GM18520 (cell line): Measurements from ENCODE around the gene DIAPH1.

ENCODE experiments used
- ATAC-seq: cut with Tn5 transposase; IDR thresholded peaks from one replicate; pipeline ENCODE4 v1.9.1; 2021; ENCODE audit not compliant: unreplicated experiment

The DIAPH1 gene

DNA sequence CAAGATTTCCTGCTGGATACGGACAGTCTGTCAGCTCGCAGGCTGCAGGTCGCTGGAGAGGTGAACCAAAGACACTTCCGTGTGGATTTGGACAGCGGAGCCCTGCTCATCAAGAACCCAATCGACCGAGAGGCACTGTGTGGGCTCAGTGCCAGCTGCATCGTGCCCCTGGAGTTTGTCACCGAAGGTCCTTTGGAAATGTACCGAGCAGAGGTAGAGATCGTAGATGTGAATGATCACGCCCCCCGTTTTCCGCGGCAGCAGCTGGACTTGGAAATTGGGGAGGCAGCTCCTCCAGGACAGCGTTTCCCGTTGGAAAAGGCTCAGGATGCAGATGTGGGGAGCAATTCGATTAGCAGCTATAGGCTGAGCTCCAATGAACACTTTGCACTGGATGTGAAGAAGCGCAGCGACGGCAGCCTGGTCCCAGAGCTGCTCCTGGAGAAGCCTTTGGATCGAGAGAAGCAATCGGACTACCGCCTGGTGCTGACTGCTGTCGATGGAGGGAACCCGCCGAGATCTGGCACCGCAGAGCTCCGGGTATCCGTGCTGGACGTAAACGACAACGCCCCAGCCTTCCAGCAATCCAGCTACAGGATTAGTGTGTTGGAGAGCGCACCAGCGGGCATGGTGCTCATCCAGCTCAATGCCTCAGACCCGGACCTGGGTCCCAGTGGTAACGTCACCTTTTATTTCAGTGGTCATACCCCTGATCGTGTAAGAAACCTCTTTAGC lies 133.3 kb downstream of the DIAPH1 start:
- no peak for ATAC-seq

DNA sequence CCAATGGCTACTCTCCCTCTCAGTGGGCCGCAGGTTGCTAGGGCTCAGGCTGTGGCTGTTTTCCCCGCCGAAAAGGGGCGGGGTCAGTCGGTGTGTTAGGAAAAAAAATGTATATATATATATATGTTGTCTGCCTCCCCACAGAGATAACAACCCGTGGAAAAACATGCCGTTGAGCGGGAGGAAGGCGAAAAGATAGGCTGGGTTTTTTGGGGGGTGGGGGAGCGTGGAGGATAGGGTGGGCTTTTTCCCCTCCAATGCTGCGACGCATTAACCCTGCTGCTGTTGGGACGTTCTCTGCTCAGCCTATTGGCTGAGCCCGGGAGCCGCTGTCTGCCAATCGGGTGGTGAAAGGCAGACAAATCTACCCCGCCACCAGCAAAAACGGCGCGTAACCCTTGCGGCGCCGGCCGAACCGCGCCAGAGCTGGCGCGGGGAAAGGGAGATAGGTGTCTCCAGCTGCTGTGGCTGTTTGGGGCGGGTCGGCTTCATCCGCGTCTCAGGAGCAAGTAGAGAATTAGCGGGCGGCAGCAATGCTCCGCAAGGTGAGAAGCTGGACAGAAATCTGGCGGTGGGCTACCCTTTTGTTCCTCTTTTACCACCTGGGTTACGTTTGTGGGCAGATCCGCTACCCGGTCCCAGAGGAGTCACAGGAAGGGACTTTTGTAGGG lies 134.0 kb downstream of the DIAPH1 start, which contains the start of gene PCDHGC4:
Gene PCDHGC4 (plus strand): TSS at position 390 of the 671 bp plus-strand sequence. CDS start 144 bp downstream, at position 534.
- ATAC-seq: no peak

DNA sequence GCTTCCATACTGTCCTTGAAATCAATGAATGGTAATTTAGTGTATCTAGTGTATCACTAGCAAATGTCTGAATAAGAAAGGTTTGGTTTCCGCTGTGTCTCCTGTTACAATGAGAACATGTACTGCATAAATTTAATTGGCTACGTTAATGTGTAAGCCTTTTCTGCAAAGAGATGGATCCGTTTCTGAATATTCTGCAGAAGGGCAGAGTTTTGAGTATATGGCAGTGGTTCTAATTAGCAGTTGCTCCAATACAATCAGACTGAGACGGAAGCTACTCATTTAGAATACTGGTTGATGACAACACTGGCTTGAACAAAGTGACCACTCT lies 134.5 kb downstream of the DIAPH1 start:
- ATAC-seq: no peak

DNA sequence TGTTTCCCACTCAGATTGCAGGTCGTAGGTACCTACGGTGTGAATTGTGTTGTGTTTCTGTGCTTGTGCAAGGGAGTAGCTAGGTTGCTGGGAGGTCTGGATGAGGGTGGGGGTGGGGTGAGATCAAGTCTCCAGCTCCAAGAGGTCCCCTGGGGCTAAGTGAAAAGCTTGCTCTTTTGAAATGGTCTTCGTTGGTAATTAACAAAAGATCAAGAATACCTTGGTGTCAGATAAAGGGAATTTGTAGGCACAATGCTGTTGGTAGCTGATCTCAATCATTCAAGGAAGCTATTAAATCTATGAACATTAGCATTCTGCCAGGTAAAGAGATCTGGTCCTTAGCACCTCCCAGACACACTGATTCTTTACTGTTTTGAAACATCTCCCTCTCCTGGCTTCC lies 134.9 kb downstream of the DIAPH1 start:
- no peak for ATAC-seq

DNA sequence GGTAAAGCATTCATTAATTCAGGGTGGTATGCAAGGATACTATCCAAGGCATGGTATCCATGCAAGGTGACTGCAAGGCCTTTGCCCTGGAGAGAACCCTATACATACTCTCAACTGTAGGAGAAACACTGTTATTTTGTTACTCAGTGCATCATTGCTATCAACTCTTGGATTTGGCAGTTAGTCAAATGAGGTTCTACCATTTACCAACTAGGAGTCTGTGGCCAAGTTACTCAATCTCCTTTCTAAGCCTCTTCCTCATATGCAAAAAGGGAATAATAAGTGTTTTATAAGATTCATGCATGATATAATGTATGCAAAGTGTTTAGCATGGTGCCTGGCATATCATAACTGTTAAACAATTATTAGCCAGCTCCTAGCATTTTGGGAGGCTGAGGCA lies 139.0 kb downstream of the DIAPH1 start:
- no peak for ATAC-seq

DNA sequence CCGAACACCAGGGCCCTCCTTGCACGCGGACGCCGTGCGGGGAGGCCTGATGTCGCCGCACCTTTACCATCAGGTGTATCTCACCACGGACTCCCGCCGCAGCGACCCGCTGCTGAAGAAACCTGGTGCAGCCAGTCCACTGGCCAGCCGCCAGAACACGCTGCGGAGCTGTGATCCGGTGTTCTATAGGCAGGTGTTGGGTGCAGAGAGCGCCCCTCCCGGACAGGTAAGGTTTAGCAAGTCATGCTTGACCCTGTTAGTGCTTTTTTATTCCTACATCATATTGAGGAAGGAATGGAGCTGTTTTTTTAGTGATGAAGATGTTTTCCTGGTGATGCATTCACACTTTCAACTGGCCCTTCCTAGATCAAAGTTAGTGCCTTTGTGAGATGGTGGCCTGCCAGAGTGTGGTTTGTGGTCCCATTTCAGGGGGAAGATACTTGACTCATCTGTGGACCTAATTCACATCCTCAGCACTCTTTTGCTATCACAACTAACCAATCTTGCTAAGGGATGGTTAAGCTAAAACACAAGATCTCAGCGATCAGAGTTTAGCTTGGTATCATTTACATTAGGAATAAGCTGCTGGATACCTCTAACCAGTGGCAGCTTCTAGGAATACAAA lies 140.4 kb downstream of the DIAPH1 start:
- no peak for ATAC-seq

DNA sequence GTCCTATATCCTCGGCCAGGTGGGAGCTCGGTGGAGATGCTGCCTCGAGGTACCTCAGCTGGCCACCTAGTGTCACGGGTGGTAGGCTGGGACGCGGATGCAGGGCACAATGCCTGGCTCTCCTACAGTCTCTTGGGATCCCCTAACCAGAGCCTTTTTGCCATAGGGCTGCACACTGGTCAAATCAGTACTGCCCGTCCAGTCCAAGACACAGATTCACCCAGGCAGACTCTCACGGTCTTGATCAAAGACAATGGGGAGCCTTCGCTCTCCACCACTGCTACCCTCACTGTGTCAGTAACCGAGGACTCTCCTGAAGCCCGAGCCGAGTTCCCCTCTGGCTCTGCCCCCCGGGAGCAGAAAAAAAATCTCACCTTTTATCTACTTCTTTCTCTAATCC lies 141.0 kb downstream of the DIAPH1 start:
- no peak for ATAC-seq

DNA sequence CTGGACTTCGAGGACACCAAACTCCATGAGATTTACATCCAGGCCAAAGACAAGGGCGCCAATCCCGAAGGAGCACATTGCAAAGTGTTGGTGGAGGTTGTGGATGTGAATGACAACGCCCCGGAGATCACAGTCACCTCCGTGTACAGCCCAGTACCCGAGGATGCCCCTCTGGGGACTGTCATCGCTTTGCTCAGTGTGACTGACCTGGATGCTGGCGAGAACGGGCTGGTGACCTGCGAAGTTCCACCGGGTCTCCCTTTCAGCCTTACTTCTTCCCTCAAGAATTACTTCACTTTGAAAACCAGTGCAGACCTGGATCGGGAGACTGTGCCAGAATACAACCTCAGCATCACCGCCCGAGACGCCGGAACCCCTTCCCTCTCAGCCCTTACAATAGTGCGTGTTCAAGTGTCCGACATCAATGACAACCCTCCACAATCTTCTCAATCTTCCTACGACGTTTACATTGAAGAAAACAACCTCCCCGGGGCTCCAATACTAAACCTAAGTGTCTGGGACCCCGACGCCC lies 141.7 kb downstream of the DIAPH1 start:
- ATAC-seq: no peak

DNA sequence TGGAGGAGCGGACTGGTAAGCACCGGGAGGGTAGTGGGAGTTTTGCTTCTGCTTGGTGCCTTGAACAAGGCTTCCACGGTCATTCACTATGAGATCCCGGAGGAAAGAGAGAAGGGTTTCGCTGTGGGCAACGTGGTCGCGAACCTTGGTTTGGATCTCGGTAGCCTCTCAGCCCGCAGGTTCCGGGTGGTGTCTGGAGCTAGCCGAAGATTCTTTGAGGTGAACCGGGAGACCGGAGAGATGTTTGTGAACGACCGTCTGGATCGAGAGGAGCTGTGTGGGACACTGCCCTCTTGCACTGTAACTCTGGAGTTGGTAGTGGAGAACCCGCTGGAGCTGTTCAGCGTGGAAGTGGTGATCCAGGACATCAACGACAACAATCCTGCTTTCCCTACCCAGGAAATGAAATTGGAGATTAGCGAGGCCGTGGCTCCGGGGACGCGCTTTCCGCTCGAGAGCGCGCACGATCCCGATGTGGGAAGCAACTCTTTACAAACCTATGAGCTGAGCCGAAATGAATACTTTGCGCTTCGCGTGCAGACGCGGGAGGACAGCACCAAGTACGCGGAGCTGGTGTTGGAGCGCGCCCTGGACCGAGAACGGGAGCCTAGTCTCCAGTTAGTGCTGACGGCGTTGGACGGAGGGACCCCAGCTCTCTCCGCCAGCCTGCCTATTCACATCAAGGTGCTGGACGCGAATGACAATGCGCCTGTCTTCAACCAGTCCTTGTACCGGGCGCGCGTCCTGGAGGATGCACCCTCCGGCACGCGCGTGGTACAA lies 142.5 kb downstream of the DIAPH1 start:
- no peak for ATAC-seq

DNA sequence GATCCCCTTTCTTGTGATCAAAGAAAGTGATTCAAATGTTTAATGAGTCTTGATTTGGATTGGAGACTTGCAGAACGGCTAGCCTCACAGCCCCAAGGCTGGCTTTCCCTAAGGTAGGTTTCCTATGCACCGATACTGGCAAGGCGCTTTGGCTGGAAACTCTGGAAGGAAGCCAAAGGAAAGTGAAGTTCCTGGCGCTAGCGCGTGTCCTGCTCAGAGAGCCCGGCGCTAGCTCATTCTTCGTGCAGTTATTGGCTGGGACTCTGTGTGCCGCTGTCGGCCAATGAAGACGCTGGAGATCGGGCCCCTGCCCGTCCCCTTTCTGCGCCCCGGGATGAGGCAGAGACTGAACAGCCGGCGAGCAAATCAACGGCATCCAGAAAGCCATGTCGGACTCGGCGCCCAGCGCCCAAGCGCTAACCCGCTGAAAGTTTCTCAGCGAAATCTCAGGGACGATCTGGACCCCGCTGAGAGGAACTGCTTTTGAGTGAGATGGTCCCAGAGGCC lies 143.1 kb downstream of the DIAPH1 start, which contains the start of gene PCDHGC3:
Gene PCDHGC3 (plus strand): TSS at position 342 of the 507 bp plus-strand sequence. CDS start 151 bp downstream, at position 493.
- peak; percentile 99 for ATAC-seq

DNA sequence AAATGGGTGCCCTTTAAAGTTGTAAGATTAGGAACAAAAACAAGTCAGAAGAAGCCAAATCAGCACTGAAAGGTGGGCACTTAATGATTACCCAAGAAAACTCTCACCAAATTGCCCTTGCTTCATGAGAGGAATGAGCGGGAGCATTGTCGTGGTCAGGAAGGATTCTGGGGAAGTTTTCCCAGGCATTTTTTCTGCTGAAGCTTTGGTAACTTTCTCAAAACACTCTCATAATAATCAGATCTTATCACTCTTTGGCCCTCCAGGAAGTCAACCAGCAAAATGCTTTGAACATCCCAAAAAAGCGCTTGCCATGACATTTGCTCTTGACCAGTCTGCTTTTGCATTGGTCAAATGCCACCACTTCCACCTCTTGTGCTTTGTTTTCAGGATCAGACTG lies 153.4 kb downstream of the DIAPH1 start:
- ATAC-seq: no peak
